ENCODE measurements around the gene MAP7D2.

Gene MAP7D2

DNA sequence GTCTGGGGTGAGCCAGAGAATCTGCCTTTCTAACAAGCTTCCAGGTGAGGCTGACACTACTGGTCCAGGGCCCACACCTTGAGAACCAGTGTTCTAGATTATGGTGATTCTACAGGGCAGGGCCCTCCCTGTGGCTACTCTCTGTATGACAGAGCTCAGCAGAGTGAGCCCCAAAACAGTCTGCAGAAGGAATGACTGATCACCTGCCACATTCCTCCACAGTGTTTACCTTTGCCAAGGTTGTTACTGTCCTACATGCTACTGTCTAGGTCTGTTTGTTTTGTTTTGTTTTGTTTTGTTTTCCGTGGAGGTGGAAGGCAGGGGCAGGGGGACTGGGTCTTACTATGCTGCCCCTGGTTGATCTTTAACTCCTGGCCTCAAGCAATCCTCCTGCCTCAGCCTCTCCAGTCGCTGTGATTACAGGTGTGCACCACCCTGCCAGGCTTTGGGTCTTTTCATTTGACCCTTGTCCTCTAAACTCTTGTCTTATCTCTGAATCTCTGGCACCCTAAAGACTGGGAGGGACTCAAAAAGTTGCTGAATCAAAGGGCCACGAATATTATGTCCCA lies 45.1 kb downstream of the MAP7D2 start:
- no peaks in the 10 kb centered on the region for H3K36me3 Mint-ChIP-seq (ENCODE audit: low read depth)
- no peaks in the 10 kb centered on the region for H3K9me3 Mint-ChIP-seq
- peaks cover 2% of the 10 kb centered on the region for H3K4me1 Mint-ChIP-seq (ENCODE audit: low read depth)
- no peak overlapping the region for H3K27ac Mint-ChIP-seq
- no peak overlapping the region for H3K4me3 Mint-ChIP-seq
- no peak for DNase-seq (ENCODE audit: low spot score)
- peaks cover 2% of the 10 kb centered on the region for H3K27me3 Mint-ChIP-seq (ENCODE audit: low read depth)

DNA sequence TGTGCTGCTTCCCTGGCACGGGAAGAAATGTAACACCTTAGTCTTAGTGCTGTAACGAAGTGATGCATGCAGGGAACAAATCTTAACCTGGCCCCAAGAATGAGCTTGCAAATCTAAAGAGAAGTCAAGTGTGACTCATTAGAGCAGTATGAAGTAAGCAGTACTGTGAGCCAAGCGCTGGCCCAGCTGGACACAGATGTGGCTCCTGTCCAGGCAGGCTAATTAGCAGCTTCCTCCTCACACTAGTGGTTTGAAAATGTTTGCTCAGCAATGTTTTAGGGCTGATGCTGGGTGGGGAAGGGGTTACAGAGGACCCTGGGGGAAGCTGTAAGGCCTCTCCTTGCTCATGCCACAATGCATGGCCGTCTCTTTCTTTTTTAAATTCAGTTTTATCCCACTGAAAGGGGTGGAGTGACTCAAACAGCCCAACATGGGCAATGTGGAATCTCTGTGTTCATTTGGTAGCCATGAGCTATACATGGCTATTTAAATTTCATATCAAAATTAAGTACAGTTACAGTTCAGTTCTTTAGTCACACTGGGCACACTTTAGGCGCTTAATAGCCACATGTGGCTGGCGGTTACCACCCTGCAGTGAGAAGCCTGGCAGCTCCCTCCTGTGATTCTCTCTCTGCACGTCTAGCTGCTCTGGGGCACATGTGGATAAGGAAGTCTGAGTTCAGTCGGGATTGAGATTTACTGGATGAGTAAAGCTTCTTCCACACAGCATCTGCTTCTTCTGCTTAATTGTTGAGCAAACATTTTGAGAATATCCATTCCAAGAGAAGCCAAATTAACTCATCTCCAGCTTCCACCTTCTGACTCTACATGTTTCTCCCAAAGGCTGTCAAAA lies 48.8 kb downstream of the MAP7D2 start:
- DNase-seq (ENCODE audit: low spot score), result no peak
- Mint-ChIP-seq H3K36me3 (ENCODE audit: low read depth) (no peaks in the 10 kb centered on the region), H3K4me1 (ENCODE audit: low read depth) (peaks cover 2% of the 10 kb centered on the region), H3K9me3 (no peaks in the 10 kb centered on the region), H3K4me3 (no peak overlapping the region), H3K27me3 (ENCODE audit: low read depth) (no peaks in the 10 kb centered on the region), H3K27ac (no peak overlapping the region)

DNA sequence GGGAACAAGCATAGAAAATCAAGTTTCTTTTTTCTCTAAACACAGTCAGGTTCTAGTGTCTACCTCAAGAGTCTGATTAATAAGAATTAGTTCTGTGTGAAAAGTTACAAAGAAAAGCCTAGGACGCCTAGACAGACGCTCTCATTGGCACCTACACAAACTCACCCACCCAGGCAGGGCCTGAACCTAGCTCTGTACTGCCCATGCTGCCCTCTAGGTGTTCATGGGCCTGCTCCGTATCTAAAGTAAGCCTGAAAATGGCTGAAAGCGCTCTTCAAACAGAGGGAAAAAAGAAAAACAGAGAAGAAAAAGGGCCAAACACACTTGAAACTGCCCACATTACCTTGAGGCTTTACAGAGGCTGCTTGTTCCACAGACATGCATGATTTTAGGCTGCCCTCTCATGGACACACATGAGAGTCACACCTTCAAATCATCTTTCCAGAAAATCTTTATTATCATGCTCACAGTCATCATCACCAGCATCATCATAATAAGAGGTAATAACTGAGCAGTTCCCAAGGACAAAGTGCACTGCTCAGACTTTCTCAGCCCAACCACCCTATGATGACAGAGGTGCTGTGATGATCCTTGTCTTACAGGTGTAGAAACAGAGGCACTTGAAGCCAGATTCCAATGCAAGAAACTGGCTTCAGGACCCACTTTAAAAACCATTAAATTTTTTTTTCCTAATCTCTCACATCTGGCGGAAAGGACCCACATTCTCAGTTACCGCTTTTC lies 49.6 kb downstream of the MAP7D2 start:
- no peak for DNase-seq (ENCODE audit: low spot score)
- Mint-ChIP-seq H3K9me3 (no peaks in the 10 kb centered on the region), H3K27ac (no peak overlapping the region), H3K36me3 (ENCODE audit: low read depth) (no peaks in the 10 kb centered on the region), H3K4me3 (no peak overlapping the region), H3K4me1 (ENCODE audit: low read depth) (peaks cover 3% of the 10 kb centered on the region), H3K27me3 (ENCODE audit: low read depth) (peaks cover under 1% of the 10 kb centered on the region)

DNA sequence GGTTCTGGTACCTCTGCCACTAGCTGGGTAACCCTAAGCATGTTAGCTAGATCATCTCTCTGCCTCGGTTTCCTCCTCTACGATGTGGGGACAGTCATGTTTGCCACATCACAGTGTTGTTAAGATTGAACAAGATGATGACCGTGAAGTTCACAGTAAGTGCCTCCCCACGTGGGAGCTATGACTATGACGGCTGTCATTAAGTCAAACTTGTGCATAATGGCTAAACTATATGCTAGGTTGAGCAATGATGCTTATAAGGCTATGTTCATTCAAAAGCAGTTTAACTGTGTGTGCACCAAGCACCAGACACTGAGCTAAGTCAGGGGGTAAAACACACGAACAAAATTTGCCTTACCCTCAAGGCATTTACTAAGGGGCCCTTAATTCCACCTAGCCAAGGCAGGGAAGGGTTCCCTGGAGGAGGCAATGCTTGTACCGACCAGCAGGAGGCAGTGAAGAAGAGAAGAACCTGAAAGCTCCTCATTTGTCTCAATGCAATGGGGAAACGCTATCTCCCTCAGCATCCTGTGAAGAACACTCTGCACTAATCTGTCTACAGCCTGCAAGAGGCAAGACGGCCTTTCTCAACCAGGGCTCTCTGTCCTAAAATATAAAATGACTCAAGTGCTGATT lies 52.9 kb downstream of the MAP7D2 start:
- no peak for DNase-seq (ENCODE audit: low spot score)

DNA sequence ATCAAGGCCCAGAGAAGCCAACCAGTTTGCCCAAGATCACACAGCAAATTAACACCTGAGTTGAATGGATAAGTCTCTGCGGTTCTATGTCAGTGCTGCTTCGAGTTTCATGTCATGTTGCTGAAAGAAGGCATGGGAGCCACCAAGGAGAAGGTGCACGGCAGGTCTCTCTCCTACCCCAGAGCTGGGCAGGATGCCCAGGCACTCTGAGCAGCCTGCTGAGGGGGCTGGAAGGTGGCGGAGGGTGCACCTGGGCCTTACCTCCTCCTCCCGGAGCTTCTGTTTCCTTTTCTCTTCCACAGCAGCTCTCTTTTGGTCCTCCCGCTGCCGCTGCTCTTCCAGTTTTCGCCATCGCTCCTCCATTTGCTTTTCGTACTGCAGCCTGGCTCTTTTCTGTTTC lies 53.6 kb downstream of the MAP7D2 start:
- no peak overlapping the region for H3K27ac Mint-ChIP-seq
- no peak for DNase-seq (ENCODE audit: low spot score)
- H3K4me3 Mint-ChIP-seq, result no peak overlapping the region
- H3K4me1 Mint-ChIP-seq (ENCODE audit: low read depth), result peaks cover 13% of the 10 kb centered on the region
- no peaks in the 10 kb centered on the region for H3K36me3 Mint-ChIP-seq (ENCODE audit: low read depth)
- H3K27me3 Mint-ChIP-seq (ENCODE audit: low read depth), result peaks cover 5% of the 10 kb centered on the region
- no peaks in the 10 kb centered on the region for H3K9me3 Mint-ChIP-seq

More for the DNA sequence above, 52.9 kb downstream of the MAP7D2 start:
- Mint-ChIP-seq H3K36me3 (ENCODE audit: low read depth) (no peaks in the 10 kb centered on the region), H3K27me3 (ENCODE audit: low read depth) (peaks cover 3% of the 10 kb centered on the region), H3K9me3 (no peaks in the 10 kb centered on the region), H3K4me3 (no peak overlapping the region), H3K4me1 (ENCODE audit: low read depth) (peaks cover 13% of the 10 kb centered on the region), H3K27ac (no peak overlapping the region)

DNA sequence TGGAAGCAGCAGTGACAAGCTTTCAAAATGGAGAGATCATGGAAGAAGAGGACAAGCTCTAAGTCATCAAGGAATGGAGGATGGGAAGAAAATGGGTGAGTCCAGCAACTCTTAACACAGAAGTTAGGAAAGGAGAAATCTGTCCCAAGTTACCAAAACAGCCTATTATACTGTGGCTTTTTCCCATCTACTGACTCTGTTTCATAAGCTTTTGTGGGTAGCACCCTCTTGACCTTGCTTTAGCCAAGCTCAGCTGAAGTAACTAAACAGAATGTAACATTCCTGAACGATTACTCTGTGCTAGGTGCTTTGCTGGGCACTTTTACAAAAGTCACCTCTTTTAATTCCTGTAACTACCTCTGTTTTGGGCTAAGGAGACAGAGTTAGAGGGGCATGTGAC lies 54.9 kb downstream of the MAP7D2 start:
- H3K27ac Mint-ChIP-seq, result no peak overlapping the region
- DNase-seq (ENCODE audit: low spot score), result no peak

DNA sequence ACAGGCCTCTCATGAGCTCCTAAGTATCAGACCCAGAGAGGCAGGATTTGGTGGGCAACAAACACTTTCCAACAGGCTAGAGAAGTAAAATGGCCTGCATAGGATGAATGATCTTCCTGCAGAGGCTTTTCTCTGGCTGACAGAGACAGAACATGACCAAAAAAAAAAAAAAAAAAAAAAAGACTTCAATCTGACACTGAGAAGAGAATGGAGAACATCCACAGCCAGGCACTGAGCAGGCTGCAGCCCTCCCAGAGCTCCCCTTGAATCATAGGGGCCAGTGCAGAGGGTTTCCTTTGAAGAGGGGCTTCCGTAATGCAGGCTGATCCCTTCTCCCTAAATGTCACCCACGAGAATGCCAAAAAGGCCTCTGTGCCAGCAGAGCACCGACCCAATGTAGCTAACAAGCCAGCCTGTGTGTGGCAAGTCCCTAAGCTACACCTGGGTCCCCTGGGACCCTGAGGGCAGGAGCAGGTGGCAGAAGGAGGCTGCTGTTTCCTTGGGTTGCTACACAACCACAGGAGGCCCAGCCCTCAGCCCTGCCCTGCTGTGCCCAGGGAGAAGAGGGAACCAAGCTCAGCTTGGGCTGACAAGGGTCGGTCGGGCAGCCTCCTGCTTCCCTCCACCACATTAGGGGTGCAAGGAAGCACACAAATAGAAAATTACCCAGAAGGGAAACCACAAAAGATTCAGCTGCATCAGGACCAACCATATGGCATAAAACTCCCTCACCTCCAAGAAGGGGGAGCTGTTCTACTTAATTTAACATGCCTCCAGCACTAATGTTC lies 55.6 kb downstream of the MAP7D2 start:
- H3K9me3 Mint-ChIP-seq, result no peaks in the 10 kb centered on the region
- no peak for DNase-seq (ENCODE audit: low spot score)
- no peak overlapping the region for H3K4me3 Mint-ChIP-seq
- peaks cover 12% of the 10 kb centered on the region for H3K4me1 Mint-ChIP-seq (ENCODE audit: low read depth)
- peaks cover 5% of the 10 kb centered on the region for H3K27me3 Mint-ChIP-seq (ENCODE audit: low read depth)
- H3K27ac Mint-ChIP-seq, result no peak overlapping the region
- H3K36me3 Mint-ChIP-seq (ENCODE audit: low read depth), result no peaks in the 10 kb centered on the region

More for the DNA sequence above, 54.9 kb downstream of the MAP7D2 start:
- H3K4me3 Mint-ChIP-seq, result no peak overlapping the region
- H3K36me3 Mint-ChIP-seq (ENCODE audit: low read depth), result no peaks in the 10 kb centered on the region
- H3K4me1 Mint-ChIP-seq (ENCODE audit: low read depth), result peaks cover 12% of the 10 kb centered on the region
- H3K9me3 Mint-ChIP-seq, result no peaks in the 10 kb centered on the region
- H3K27me3 Mint-ChIP-seq (ENCODE audit: low read depth), result peaks cover 5% of the 10 kb centered on the region

DNA sequence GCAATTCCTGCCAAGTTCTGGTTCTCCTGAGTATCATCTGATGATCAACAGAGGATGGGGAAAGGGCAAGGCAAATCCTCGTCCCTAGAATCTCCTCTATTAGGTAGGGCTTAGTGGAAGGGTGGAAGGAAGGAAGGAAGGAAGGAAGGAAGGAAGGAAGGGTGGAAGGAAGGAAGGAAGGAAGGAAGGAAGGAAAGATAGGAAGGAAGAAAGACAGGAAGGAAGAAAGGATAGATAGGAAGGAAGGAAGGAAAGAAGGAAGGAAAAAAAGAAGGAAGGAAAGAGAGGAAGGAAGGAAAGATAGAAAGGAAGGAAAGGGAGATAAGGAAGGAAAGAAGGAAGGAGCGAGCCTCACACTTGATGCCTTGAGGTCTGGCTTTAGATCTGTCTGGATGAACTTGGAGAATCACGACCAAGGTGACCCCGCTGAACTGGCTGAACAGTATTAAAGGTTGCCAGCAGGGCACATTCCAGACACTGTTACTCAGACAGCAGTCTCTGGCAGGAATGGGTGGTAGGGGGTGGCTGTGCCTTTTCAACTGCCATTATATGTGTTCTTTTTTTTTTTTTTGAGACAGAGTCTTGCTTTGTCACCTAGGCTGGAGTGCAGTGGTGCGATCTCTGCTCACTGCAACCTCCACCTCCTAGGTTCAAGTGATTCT lies 57.1 kb downstream of the MAP7D2 start:
- Mint-ChIP-seq H3K4me1 (ENCODE audit: low read depth) (peaks cover 12% of the 10 kb centered on the region), H3K4me3 (no peak overlapping the region), H3K36me3 (ENCODE audit: low read depth) (no peaks in the 10 kb centered on the region), H3K9me3 (no peaks in the 10 kb centered on the region), H3K27ac (no peak overlapping the region), H3K27me3 (ENCODE audit: low read depth) (peaks cover 5% of the 10 kb centered on the region)
- DNase-seq (ENCODE audit: low spot score), result no peak

DNA sequence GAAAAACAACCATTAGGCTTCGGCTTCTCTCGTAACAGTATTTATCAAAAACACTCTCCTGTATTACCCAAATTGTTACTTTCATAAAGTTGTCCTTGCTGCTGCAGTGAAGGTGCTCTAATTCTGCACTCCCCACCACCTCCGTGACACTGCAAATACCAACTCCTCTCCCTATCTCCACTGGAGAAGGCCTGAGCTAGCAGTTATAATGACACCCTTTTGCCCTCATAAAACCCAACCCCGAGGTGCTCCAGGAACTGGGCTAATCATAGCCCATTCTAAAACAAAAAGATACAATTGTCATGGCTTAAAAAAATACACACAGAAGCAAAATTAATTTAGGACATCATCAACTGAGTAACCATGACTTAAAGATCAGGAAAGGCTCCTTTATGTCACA lies 59.2 kb downstream of the MAP7D2 start:
- H3K27ac Mint-ChIP-seq, result no peak overlapping the region
- no peak for DNase-seq (ENCODE audit: low spot score)
- no peaks in the 10 kb centered on the region for H3K9me3 Mint-ChIP-seq
- peaks cover 12% of the 10 kb centered on the region for H3K4me1 Mint-ChIP-seq (ENCODE audit: low read depth)
- H3K36me3 Mint-ChIP-seq (ENCODE audit: low read depth), result no peaks in the 10 kb centered on the region
- H3K27me3 Mint-ChIP-seq (ENCODE audit: low read depth), result peaks cover 5% of the 10 kb centered on the region
- no peak overlapping the region for H3K4me3 Mint-ChIP-seq

DNA sequence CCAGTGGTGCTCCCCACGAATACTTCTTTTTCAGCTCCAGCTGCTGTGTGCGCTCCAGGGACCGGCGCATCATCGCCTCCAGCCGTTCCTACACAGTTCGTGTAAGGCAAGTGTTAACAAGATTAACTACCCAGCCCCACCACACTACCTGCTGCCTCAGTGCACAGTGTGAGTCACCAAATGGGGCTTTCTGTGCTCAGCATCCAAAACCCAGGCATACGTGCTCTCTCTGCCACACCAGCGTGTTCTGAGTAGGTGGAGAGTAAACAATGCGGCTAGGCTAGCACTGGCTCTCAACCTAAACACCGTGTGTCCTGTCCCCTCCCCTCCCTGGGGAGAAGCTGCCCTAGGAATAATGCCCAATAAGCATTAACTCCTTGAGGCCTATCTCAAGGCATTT lies 60.0 kb downstream of the MAP7D2 start:
- H3K27ac Mint-ChIP-seq, result no peak overlapping the region
- H3K27me3 Mint-ChIP-seq (ENCODE audit: low read depth), result peaks cover 3% of the 10 kb centered on the region
- no peaks in the 10 kb centered on the region for H3K36me3 Mint-ChIP-seq (ENCODE audit: low read depth)
- DNase-seq (ENCODE audit: low spot score), result no peak
- no peak overlapping the region for H3K4me3 Mint-ChIP-seq
- no peaks in the 10 kb centered on the region for H3K9me3 Mint-ChIP-seq
- H3K4me1 Mint-ChIP-seq (ENCODE audit: low read depth), result peaks cover 7% of the 10 kb centered on the region

DNA sequence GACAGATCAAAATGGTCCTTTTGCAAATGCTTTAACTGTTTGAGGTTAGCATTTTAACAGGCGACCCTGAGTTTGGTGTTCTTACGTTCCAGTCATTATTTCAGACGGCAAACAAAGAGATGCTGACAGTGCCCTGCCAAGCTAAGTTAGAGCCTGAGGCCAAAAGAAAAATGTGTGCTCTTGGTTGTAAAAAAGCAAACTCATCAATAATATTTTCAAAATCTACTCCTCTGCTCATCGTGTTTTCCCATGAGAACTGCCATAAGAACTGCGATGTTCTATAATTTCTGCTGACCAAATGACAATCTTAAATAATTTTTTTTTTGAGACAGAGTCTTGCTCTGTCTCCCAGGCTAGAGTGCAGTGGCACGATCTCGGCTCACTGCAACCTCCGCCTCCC lies 63.2 kb downstream of the MAP7D2 start:
- Mint-ChIP-seq H3K4me3 (no peak overlapping the region), H3K9me3 (no peaks in the 10 kb centered on the region), H3K4me1 (ENCODE audit: low read depth) (no peaks in the 10 kb centered on the region), H3K27ac (no peak overlapping the region), H3K27me3 (ENCODE audit: low read depth) (peaks cover 7% of the 10 kb centered on the region), H3K36me3 (ENCODE audit: low read depth) (no peaks in the 10 kb centered on the region)
- no peak for DNase-seq (ENCODE audit: low spot score)

DNA sequence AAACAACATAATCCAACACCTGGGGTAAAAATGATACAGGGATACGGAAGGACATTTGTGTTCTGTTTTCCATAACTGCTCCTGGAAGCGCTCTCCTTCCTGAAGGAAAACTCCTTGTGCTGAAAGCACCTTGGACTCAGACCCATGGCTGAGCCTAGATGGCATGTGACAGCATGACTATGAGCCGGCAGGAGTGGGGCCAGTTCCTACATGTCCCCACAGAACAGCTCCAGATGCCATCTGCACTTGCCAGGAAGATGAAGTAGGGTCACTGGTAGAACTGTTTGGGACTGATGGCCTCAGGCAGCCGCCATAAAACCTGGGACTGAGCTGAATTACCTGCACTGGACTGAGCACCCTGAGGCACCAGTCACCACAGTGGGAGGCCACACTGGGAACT lies 69.8 kb downstream of the MAP7D2 start:
- no peaks in the 10 kb centered on the region for H3K4me1 Mint-ChIP-seq (ENCODE audit: low read depth)
- no peak overlapping the region for H3K4me3 Mint-ChIP-seq
- DNase-seq (ENCODE audit: low spot score), result no peak
- no peak overlapping the region for H3K27ac Mint-ChIP-seq
- H3K36me3 Mint-ChIP-seq (ENCODE audit: low read depth), result no peaks in the 10 kb centered on the region
- peaks cover 6% of the 10 kb centered on the region for H3K27me3 Mint-ChIP-seq (ENCODE audit: low read depth)
- H3K9me3 Mint-ChIP-seq, result no peaks in the 10 kb centered on the region

DNA sequence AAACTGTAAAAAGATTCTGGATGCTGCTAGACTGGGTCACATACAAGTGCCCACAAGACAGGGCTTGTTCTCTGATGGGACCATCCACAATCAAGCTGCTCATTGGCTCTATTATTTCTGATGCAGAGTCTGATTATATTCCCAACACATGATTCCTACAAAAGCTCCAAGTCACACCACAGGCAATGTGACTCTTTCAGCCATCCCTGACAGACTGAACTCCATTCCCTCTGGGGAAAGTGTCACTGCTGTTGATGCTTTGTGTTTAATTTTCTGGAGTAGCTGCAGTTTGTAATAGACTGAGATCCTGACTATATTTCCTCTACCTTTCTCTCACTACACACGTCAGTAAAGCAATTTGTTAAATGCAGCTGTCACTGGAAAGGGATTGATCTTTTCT lies 70.5 kb downstream of the MAP7D2 start:
- H3K9me3 Mint-ChIP-seq, result no peaks in the 10 kb centered on the region
- H3K27ac Mint-ChIP-seq, result no peak overlapping the region
- peaks cover 6% of the 10 kb centered on the region for H3K27me3 Mint-ChIP-seq (ENCODE audit: low read depth)
- no peaks in the 10 kb centered on the region for H3K36me3 Mint-ChIP-seq (ENCODE audit: low read depth)
- H3K4me1 Mint-ChIP-seq (ENCODE audit: low read depth), result no peaks in the 10 kb centered on the region
- DNase-seq (ENCODE audit: low spot score), result no peak
- no peak overlapping the region for H3K4me3 Mint-ChIP-seq

Measured in T-helper 2 cell treated with Interferon-gamma antibody and Interleukin-4, amounts not matched to agents 5 μg/mL and 100 μg/mL, for 36 hours (primary cell).